IPS-18a (cell line): ENCODE data around the gene DOCK7.

Experiments
- H3K27ac ChIP-seq: one replicate; pipeline ENCODE4 v1.5.1; 2013; ENCODE audit warnings: low read length
- H3K27me3 ChIP-seq: one replicate; pipeline ENCODE4 v1.6.1; 2013; ENCODE audit warnings: mild to moderate bottlenecking, low read length; ENCODE audit not compliant: control insufficient read depth, insufficient read depth
- H3K36me3 ChIP-seq: one replicate; pipeline ENCODE4 v1.6.1; 2013; ENCODE audit warnings: low read depth, low read length; ENCODE audit not compliant: control insufficient read depth
- H3K4me1 ChIP-seq: one replicate; pipeline ENCODE4 v1.6.1; 2013; ENCODE audit warnings: low read depth, low read length; ENCODE audit not compliant: control insufficient read depth
- H3K4me3 ChIP-seq: one replicate; pipeline ENCODE4 v1.5.1; 2013; ENCODE audit warnings: low read length
- H3K9ac ChIP-seq: one replicate; pipeline ENCODE4 v1.6.1; 2013; ENCODE audit warnings: mild to moderate bottlenecking, low read length, moderate library complexity
- H3K9me3 ChIP-seq: one replicate; pipeline ENCODE4 v1.6.1; 2013; ENCODE audit warnings: low read depth, low read length; ENCODE audit not compliant: control insufficient read depth

DOCK7 gene, protein sequence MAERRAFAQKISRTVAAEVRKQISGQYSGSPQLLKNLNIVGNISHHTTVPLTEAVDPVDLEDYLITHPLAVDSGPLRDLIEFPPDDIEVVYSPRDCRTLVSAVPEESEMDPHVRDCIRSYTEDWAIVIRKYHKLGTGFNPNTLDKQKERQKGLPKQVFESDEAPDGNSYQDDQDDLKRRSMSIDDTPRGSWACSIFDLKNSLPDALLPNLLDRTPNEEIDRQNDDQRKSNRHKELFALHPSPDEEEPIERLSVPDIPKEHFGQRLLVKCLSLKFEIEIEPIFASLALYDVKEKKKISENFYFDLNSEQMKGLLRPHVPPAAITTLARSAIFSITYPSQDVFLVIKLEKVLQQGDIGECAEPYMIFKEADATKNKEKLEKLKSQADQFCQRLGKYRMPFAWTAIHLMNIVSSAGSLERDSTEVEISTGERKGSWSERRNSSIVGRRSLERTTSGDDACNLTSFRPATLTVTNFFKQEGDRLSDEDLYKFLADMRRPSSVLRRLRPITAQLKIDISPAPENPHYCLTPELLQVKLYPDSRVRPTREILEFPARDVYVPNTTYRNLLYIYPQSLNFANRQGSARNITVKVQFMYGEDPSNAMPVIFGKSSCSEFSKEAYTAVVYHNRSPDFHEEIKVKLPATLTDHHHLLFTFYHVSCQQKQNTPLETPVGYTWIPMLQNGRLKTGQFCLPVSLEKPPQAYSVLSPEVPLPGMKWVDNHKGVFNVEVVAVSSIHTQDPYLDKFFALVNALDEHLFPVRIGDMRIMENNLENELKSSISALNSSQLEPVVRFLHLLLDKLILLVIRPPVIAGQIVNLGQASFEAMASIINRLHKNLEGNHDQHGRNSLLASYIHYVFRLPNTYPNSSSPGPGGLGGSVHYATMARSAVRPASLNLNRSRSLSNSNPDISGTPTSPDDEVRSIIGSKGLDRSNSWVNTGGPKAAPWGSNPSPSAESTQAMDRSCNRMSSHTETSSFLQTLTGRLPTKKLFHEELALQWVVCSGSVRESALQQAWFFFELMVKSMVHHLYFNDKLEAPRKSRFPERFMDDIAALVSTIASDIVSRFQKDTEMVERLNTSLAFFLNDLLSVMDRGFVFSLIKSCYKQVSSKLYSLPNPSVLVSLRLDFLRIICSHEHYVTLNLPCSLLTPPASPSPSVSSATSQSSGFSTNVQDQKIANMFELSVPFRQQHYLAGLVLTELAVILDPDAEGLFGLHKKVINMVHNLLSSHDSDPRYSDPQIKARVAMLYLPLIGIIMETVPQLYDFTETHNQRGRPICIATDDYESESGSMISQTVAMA (N-terminal part only)

DNA sequence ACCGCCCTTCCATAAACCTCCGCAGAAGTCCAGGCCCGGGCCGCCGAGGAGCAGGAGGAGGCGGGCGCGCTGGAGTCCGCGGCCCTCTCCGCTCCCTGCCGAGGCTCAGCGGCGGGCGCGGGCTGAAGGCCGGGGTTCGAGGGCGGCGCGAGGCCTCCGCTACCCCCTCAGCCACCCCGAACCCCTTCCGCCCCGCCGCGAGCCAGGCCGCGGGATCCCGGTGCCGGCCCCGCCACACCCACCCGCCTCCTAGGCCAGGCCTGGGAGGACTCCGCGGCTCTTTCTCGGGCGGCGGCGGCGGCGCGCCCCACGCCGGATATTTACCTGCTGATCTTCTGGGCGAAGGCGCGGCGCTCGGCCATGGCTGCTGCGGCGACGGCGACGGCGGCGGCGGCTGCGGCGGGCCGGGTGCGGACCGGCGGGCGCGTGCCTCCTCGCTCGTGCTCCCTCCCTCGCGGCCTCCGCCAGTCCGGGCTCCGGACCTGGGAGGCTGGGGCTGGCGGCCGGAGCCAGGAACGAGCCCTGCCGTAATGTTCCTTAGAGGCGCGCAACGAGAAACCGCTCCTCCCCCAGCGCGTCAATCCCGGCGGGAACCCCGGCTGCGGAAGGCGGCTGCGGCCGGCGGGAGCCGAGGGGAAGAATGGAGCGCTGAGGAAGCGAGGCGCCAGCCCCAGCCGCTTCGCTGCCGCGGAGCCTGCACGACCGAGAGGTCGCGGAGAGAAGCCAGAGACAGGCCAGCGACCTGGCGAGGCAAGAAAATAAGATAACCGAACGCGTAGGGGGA lies at the start of gene DOCK7:
TSS of gene DOCK7 (minus strand) at position 484 of the 784 bp plus-strand sequence. CDS start at position 362, 122 bp downstream.
- peak within 1 kb of the TSS; percentile 15 for H3K27ac ChIP-seq
- H3K4me3 ChIP-seq = peak within 1 kb of the TSS; percentile 97
- peaks cover 12% of the 10 kb centered on the region for H3K4me1 ChIP-seq
- no peaks in the 10 kb centered on the region for H3K9me3 ChIP-seq
- peak within 1 kb of the TSS; percentile 88 for H3K9ac ChIP-seq
- no peaks in the 10 kb centered on the region for H3K27me3 ChIP-seq
- no peaks in the 10 kb centered on the region for H3K36me3 ChIP-seq

DNA sequence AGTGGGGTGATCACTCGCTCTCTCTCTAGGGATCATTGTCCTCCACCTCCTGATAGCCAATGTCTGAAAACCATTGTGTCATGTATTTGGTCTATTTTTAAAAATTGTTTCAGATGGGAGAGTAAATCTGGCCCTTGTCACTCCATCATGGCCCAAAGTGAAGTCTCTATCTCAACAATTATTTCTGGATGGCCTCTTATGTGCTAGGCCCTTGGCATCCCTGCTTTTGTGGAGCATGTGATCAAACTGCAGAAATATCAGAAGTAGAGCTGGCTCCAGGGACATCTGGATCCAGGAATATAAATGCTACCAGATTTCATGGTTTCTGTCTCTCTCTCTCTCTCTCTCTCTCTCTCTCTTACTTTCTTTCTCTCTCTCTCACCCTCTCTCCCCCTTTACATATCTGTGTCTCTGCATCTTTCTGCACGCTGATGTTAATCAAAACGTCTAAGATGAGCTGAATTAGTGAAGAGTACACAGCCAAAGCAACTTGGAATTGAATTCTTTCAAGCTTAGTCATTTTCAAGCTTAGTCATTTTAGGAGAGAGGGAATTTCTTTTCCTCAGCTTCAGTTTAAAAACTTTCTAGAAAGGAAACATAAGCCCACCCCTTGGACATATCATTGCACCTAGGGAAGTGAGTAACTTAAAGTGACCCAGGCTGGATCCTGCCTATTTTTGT lies 47.4 kb upstream of the DOCK7 start:
- H3K9ac ChIP-seq = no peak overlapping the region

DNA sequence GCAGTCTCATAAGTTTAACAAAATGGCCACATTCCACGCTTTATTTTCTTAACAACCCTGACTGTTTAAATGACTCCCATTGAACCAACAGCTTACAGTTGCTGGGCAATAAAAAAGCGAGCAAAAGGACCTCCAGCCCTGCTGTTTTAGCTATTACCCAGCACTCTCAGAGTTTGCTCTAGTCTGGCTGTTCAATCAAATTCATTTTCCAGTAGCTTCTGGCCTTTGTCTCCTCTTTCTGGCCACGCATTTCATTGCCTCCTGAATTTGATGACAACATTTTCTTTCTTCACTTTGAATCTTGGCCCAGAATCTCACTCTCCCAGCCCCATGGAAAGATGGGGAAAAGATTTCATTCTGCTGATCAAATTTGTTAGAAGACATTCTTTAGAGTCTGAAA lies 44.1 kb upstream of the DOCK7 start:
- H3K27ac ChIP-seq = no peak overlapping the region

More for the DNA sequence above, 47.4 kb upstream of the DOCK7 start:
- Histone ChIP-seq H3K36me3 (no peaks in the 10 kb centered on the region), H3K27ac (no peak overlapping the region), H3K4me3 (no peak overlapping the region), H3K27me3 (no peaks in the 10 kb centered on the region), H3K9me3 (no peaks in the 10 kb centered on the region), H3K4me1 (no peaks in the 10 kb centered on the region)

DNA sequence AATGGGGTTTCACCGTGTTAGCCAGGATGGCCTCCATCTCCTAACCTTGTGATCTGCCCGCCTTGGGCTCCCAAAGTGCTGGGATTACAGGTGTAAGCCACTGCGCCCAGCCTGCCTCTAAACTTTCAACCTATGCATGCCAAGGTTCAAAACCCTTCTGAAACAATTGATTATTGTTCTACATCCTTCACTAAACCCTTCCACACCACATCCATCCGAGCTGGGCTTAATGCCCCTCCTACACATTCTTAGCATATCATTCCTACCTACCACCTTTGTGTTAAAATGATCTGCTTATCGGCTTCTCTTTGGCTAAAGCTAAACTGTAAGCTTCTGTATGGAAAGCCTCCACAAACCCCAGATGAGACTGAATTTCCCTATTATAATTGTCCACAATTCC lies 40.8 kb upstream of the DOCK7 start:
- no peaks in the 10 kb centered on the region for H3K27me3 ChIP-seq
- no peaks in the 10 kb centered on the region for H3K36me3 ChIP-seq
- no peak overlapping the region for H3K9ac ChIP-seq
- H3K4me3 ChIP-seq = no peak overlapping the region
- no peak overlapping the region for H3K27ac ChIP-seq
- H3K4me1 ChIP-seq = peaks cover 23% of the 10 kb centered on the region
- H3K9me3 ChIP-seq = no peaks in the 10 kb centered on the region

More for the DNA sequence above, 44.1 kb upstream of the DOCK7 start:
- Histone ChIP-seq H3K9me3 (no peaks in the 10 kb centered on the region), H3K4me3 (no peak overlapping the region), H3K9ac (no peak overlapping the region), H3K4me1 (peaks cover 9% of the 10 kb centered on the region), H3K27me3 (no peaks in the 10 kb centered on the region), H3K36me3 (no peaks in the 10 kb centered on the region)

DNA sequence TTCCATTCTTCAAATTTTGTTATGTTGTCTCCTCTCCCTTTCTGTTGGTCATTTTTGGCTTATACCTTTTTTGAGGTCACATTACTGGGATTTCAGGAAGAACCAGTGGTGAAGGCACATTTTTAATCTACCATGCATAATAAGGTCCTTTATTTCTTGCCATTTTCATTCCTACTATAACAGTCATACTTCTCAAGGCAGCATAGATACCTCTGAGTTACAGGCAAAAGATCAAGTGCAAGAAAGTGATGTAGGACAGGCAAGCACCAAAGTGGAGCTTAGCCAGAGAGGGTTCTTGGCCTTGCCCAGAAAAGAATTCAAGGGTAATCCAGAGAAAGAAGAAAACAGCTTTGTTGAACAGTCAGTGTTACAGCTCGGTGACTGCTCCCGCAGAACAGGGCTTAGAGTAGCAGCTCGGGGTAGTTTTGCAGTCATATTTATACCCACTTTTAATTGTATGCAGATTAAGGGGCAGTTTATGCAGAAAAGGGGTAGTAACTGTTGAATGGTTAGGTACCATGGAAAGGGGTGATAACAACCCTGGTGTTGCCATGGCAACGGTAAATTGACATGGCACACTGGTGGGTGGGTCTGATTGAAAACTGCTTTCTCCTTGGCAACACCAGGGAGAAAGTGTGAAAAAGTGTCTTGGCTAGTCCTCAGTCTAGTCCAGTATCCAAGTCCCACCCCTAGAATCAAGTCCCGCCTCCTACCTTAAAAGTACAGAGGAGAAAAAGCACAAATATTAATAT lies 39.6 kb upstream of the DOCK7 start:
- Histone ChIP-seq H3K36me3 (no peaks in the 10 kb centered on the region), H3K9ac (no peak overlapping the region), H3K4me3 (no peak overlapping the region), H3K4me1 (peaks cover 23% of the 10 kb centered on the region), H3K27ac (peak overlapping the region; percentile 27), H3K9me3 (no peaks in the 10 kb centered on the region), H3K27me3 (no peaks in the 10 kb centered on the region)

DNA sequence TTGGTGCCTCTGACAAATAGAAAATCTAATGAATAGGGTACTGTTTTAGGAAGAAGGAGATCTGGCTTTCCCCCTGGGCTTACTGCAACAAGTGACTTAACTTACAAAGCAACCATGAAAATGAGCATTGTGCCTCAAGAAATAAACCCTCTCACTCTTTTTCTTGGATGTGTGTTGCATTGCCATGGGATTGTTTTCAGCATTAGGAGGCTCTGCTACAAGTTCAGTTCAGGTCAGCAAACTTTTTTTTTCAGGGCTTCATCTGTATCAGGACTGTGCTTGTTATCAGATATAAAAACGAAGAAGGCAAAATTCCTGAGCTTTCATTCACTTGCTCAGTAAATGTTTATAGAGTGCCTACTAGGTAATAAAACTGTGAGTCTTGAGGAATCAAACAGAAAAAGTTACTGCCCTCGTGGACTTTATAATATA lies 37.8 kb upstream of the DOCK7 start:
- no peak overlapping the region for H3K4me3 ChIP-seq
- no peak overlapping the region for H3K27ac ChIP-seq
- H3K9me3 ChIP-seq = no peaks in the 10 kb centered on the region
- no peak overlapping the region for H3K9ac ChIP-seq
- no peaks in the 10 kb centered on the region for H3K27me3 ChIP-seq
- peaks cover 27% of the 10 kb centered on the region for H3K4me1 ChIP-seq
- H3K36me3 ChIP-seq = no peaks in the 10 kb centered on the region

DNA sequence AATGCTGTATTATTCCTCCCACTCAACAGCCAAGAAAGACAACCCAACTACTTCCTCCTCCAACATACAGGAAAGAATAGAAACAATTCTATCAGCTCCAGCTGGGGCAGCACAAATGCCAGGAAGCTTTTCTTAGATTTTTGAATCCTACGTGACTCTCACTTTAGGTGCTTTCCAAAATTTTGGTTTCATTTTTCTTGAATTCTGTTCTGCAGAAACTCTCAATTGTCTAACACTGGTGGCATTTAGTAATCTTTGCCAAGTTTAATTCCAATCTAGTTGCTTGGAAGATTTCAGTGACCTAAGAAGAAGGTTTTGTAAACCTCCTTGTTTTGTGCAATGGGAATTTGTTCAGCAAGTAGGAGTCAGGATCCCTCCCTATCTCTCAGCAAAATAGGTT lies 37.1 kb upstream of the DOCK7 start:
- H3K9ac ChIP-seq = no peak overlapping the region
- H3K27ac ChIP-seq = peak overlapping the region; percentile 35
- peaks cover 31% of the 10 kb centered on the region for H3K4me1 ChIP-seq
- H3K27me3 ChIP-seq = no peaks in the 10 kb centered on the region
- H3K4me3 ChIP-seq = no peak overlapping the region
- H3K36me3 ChIP-seq = no peaks in the 10 kb centered on the region
- H3K9me3 ChIP-seq = no peaks in the 10 kb centered on the region

DNA sequence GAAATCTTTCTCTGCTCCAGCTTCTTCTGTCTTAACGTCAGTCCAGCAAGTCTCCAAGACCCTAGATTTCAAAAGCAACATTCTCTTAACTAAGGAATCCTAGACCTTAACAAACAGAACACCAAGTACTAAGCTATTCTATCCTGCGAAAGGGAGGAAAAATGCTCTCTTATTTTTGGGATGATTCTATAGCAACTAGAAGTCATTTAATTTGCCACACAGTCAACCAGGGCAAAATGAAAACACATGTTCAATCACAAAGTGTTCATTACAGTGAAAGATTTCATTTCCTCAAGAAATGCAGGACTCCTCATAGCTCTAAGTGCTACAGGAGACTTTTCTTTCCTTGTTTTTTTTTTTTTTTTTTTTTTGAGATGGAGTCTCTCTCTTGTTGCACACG lies 36.2 kb upstream of the DOCK7 start:
- no peak overlapping the region for H3K27ac ChIP-seq
- no peak overlapping the region for H3K9ac ChIP-seq
- no peaks in the 10 kb centered on the region for H3K36me3 ChIP-seq
- H3K4me3 ChIP-seq = no peak overlapping the region
- H3K4me1 ChIP-seq = peaks cover 27% of the 10 kb centered on the region
- no peaks in the 10 kb centered on the region for H3K9me3 ChIP-seq
- H3K27me3 ChIP-seq = no peaks in the 10 kb centered on the region

DNA sequence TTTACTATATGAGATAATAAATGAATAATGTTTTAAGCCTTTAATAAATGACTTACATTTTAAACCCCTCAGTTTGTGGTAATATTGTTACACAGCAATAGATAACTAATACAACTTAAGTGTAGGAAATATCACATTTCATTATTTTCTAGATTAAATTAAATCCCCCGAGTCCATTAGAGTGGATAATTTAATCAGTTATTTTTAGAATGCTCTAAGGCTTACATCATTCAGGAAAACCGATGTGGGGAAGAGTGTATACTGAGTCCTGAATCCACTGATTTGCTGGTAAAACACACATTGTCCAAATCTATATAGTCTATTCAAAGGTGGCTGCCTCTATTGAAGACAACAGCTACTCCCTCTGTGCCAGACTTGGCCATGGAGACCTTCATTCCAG lies 35.7 kb upstream of the DOCK7 start:
- no peaks in the 10 kb centered on the region for H3K36me3 ChIP-seq
- H3K9me3 ChIP-seq = no peaks in the 10 kb centered on the region
- no peak overlapping the region for H3K4me3 ChIP-seq
- no peak overlapping the region for H3K27ac ChIP-seq
- H3K27me3 ChIP-seq = no peaks in the 10 kb centered on the region
- H3K4me1 ChIP-seq = peaks cover 27% of the 10 kb centered on the region
- no peak overlapping the region for H3K9ac ChIP-seq

DNA sequence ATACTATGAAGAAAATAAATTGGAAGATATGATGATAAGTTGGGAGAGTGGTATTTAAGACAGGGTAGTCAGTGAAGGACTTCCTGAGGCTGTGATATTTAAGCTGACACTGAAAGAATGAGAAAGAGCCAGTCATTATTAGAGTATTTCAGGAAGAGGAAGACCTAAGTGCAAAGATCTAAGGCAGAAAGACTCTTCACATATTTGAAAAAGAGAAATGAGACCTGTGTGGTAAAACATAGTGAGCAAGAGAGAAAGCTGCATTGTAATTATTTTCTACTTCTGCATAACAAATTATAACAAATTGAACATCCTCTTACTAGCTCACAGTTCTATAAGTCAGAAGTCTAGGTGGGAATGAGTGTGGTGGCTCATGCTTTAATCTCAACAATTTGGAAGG lies 34.6 kb upstream of the DOCK7 start:
- Histone ChIP-seq H3K36me3 (no peaks in the 10 kb centered on the region), H3K9ac (no peak overlapping the region), H3K27me3 (no peaks in the 10 kb centered on the region), H3K27ac (no peak overlapping the region), H3K4me3 (no peak overlapping the region), H3K4me1 (peaks cover 25% of the 10 kb centered on the region), H3K9me3 (no peaks in the 10 kb centered on the region)
